Activated CD4-positive, alpha-beta T cell treated with anti-CD3 and anti-CD28 coated beads, Interleukin-2, Interleukin-4, amounts not matched to agents 100 ng/mL and 50 ng/mL, durations not matched to agents 16 hours and 8 hours (primary cell): ENCODE data around the gene SPNS2.
"Not testable (repeated sequence)": the region's sequence is repeated elsewhere in the genome, so short reads cannot be mapped to it uniquely, and the experiment has no call there.

ENCODE experiments used
- DNase-seq: peaks from one replicate; pipeline ENCODE4 v3.0.0-alpha.2; 2020; ENCODE audit warnings: low spot score

SPNS2 gene

DNA sequence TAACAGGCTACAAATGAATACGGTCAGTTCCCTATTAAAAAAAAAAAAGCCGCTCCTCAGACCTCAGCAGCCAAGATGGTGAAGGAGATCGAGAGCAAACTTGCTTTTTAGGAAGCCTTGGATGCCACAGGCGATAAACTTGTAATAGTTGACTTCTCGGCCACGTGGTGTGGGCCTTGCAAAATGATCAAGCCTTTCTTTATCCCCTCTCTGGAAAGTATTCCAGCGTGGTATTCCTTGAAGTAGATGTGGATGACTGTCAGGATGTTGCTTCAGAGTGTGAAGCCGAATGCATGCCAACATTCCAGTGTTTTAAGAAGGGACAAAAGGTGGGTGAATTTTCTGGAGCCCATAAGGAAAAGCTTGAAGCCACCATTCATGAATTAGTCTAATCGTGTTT lies 73.5 kb downstream of the SPNS2 start:
- no peak for DNase-seq

DNA sequence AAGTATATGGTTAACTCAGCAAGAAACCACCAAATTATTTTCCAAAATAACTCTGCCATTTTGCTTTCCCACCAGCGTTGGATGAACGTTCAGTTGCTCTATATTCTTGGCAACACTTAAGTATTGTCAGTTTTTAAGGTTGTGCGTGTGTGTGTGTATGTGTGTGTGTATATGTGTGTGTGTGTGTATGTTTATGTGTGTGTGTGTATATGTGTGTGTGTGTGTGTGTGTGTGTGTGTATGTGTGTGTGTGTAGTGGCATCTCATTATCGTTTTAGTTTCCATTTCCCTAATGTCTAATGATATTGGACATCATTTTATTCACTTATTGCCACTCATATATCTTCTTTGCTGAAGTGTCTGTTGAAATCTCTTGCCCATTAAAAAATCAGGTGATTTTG lies 74.4 kb downstream of the SPNS2 start:
- no peak for DNase-seq

DNA sequence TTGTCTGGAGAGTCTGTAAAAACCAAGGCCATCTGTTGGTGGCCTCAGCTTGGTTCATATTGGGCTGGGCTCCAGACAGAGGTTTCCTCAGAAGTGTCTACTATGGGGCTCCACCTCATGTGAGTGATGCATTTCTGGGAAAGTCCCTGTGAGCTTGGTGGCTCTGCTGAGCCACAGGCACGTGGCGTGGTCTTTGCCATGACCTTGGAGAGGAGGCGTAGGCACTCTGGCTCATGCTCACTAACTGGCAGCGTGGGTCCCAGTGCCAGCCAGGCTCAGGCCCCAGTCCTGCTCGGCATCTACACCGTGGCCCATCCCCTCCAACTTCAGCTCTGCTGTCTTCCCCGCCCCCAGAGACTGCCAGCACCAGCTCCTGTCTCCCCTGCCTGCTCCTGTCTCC lies 75.0 kb downstream of the SPNS2 start:
- peak; percentile 69 for DNase-seq

DNA sequence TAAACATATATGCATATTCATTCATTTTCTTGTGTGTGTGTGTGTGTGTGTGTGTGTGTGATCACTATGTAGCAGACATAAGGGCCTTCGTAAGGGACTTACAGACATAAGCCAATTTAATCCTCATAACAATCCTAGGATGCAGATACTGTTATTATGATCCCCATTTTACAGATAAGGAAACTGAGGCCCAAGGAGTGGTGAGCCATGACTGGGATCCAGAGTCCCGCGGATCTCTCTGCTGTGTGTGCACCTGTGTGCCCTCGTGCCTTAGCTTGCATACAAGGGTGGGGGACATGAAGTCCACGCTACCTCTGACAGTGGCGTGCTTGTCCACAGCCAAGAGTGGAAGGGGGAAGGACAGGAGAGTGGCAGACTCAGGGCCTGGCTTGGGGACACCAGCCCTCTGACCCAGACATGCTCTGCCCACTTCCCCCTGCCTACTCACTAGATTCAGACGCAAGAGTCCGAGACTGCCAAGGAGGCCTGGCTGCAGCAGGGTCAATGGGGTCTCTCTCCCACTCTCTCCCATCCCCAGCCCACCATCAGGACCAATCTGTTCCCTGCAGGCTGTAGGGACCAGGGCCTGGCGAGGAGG lies 75.9 kb downstream of the SPNS2 start:
- no peak for DNase-seq

DNA sequence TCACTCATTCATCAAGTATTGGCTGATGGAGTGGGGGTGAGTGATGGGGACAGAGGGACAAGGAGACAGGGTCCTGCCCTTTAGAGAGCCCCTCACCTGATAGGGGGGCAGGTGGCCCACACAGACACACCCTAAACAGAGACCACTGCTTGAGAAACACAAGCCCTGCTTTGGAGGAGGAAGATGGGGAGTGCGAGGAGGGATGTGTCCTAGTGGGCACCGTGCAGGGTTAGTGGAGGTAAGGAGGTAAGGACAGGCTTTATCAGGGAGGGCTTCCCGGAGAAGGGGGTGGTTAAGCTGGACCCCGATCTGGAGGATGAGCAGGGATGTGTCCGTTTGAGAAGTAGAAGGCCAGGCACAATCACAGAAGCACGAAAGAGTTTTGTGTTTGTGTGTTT lies 77.5 kb downstream of the SPNS2 start:
- no peak for DNase-seq

DNA sequence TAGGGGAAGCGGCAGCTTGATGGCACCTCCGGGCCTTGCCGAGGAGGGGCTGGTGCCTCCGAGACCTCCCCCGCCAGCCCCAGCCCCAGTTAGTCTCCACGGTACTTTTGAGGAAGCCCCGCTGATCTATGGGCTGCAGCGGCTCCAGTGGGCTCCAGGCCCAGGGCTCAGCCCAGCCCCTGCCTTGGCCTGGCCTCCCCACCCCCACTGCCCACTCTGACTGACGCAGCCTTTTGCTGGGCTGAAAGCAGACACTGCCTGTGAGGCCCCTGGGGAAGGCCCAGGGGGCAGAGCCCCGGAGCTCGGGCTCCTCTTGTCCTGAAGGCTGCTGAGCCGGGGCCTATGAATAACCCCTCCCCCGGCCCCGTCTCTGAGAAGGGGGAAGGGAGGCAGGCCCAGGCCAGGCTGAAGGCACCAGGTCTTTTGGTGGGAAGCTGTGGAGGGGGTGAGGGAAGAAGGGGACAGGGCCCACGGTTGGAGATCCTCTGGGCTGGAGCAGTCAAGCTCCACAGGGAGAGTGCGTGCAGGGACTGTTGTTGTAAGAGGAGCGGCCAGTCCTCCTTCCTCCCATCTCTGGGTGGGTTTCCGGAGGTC lies 78.1 kb downstream of the SPNS2 start:
- no peak for DNase-seq

DNA sequence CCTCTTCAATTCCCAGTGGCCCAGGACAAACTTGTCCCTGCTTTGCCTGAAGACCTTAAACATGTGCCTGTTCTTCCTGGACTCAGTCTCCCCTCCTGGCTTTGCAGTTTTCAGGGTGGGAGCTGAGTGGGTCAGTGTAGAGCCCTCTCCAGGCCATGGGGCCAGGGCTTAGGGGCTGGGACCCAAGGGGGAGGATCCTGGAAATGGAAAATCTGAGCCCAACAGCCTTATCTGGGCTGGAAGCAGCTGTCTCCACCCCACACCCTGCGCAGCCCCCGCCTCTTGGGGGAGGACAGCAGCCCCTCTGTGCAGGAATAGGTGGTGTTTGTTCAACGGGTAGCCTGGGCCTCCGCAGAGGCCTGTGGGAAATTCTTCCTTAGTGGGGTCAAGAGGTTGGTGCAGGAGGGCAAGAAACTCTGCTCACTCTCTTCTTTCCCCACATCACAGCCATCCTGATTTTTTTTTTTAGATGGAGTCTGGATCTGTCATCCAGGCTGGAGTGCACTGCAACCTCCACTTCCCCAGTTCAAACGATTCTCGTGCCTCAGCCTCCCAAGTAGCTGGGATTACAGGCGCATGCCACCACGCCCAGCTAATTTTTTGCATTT lies 78.8 kb downstream of the SPNS2 start:
- DNase-seq: no peak

DNA sequence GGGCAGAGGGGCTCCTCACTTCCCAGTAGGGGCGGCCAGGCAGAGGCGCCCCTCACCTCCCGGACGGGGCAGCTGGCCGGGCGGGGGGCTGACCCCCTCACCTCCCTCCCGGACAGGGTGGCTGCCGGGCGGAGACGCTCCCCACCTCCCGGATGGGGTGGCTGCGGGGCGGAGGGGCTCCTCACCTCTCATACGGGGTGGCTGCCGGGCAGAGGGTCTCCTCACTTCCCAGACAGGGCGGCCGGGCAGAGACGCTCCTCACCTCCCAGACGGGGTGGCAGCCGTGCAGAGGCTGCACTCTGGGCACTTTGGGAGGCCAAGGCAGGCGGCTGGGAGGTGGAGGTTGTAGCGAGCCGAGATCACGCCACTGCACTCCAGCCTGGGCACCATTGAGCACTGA lies 79.7 kb downstream of the SPNS2 start:
- not testable (repeated sequence) for DNase-seq

DNA sequence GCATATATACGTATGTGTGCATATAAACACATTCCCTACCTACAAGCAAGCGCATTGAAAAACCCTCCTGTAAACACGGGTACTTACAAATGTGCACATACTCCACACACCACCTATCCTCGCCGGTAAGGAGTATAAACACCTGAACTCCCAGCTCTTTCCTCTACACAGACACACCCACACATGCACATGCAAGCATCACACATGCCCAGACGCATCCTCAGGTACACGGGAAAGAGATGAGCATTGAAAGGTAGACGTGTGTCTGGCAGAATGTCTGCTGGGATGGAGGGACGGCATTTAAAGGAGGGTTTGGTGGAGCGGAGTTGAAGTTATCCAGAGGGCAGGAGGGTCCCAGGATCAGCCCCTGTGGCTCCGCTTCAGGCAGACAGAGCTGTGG lies 81.0 kb downstream of the SPNS2 start:
- no peak for DNase-seq

DNA sequence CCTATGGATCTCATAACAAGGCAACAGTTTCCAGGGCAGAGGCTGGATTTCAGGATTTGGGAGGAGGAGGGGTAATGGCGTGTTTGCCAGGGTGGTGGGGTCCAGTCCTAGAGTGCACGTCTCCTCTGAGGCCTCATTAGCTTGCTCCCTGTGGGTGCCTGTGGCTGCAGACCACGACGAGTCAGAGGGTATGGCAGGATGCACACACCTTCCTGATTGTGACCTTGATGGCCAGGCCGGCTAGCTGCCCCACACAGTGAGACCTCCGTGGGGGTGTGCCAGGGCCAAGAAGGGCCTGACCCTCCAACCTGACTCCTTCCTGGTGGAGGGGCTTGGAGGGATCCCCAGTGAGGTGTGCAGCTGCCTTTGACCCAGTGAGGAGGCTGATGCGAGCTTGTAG lies 81.6 kb downstream of the SPNS2 start:
- DNase-seq: no peak

DNA sequence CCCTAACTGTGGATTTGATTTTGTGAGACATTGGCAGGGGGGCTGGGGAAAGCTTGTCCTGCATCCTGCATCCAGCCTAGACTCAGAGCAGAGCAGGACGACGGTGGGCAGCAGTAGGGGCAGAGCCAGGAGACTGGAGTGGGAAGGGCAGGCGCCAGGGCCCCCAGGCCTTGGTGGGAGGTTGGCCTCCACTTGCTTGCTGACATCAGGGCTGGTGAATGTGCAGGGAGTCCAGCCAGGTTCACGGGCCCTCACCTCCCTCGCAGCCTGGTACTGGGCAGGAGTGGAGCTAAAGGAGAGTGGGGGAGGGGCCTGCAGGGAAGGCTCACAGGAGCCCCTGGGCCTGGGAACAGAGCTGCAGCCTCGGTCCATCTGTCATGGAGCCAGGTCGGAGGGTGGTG lies 83.4 kb downstream of the SPNS2 start:
- DNase-seq: no peak

DNA sequence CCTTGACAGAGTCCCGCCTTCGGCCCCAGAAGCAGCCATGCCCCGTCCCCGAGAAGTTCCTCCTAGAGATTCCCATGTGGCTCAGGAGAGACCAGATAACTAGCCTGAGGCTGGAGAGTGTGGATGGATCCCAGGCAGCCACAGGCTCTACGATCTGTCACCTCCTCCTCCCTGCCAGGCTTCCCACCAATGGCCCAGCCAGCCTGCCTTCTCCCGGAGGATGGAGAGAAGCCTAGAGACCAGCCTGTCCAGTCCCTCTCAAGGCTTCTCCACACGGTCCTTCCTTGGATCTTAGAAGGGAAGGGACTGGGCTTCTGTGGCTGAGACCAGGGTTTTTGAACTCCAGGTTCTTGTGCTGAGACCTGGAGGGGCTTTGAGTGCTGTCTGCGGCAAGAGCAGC lies 84.0 kb downstream of the SPNS2 start:
- DNase-seq: no peak

DNA sequence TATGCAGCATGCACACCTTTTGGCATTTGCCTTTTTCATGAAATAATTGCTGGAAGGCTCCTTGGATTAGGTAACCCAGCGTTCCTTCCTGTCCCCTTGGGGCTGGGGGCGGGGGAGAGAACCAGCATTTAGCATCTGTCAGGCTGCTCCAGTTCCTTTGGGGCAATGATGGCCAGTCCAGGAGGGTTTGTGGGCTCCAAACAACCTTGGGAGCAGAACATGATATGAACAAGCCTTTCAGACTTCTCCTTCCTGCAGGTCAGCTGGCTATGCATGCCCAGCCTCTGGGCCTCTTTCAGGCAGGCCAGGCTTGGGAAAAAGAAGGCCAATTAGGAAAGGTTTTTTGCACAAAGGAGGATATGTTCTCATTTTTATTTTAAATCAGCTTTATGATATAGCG lies 84.5 kb downstream of the SPNS2 start:
- DNase-seq: no peak

DNA sequence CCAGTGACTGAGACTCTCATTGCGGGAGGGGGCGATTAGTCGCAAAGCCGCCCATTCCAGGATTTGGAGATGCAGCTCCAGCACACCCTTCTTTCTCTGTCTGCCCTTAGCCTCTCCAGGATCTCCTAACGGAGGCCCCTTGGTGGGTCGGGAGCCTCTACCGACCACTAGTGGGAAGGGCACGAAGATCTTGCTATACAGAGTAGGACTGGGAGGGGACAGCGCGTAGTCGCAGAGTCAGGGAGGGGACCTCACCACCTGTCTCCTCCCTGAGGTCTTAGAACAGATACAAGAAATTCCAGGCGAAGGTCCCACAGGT lies 85.1 kb downstream of the SPNS2 start:
- no peak for DNase-seq

DNA sequence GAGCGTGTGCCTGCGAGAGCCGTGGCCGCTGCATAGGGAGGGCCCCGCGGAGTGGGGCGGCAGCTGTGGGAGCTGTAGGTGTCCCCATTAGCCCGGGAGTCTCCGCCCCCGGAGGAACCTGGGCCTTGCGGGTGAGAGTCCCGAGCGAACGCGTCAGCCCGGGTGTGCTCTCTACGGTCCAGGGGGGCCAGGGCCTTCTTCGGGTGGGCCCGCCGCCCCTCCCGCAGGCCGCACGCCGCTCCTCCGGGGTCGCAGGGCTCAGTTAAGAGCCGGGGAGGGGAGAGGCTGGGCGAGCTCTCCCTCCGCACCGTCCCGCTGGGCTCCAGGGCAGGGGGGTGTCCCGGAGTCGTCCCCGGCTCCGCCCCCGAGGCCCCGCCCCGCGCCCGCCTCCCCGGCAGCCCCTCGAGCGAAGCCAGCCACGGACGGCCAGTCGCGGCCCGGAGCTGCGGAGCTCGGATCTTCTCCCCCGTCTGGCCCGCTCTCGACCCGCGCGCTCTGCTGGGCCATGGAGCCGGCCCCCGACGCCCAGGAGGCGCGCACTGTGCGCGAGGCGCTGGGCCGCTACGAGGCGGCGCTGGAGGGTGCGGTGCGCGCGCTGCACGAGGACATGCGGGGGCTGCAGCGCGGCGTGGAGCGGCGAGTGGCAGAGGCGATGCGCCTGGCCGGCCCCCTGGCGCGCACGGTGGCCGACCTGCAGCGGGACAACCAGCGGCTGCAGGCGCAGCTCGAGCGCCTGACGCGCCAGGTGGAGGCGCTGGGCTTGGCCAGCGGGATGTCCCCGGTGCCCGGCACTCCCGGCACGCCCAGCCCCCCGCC lies 85.6 kb downstream of the SPNS2 start, which contains the start of gene SMTNL2:
TSS of gene SMTNL2 (plus strand) at position 429 of the 816 bp plus-strand sequence. CDS start at position 506, 77 bp downstream.
- DNase-seq: no peak

DNA sequence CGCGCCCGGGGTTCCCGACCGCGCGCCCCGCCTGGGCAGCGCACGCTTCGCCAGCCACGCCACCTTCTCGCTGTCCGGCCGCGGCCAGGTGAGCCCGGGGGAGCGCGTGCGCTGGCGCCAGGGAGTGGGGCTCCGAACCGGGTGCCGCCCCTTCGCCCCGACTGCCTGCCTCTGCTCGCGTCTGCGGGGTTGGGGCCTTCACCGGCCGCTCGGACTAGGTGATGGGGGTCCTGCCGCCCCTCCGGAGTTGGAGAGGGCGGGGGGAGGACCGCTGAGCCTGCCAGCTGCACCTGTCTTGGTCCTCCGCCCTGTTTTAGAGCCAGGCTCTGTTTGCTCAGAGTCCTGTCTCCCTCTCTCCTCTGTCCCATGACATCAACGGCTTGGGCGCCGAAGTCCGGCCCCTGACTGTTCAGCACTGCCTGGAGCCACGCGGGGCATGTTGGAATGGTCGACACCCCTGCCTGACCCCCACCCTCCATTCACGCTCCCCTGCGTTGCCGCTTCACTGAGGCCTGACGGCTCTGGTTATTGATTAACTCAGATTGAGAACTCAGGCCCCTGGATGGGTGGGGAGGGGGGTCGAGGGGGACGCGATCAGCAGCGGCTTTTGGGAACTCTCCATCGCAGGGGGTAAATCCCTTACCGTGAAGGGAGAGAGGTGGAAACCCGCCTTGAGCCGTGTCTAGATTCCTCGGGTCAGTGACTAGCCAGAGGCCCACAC lies 86.4 kb downstream of the SPNS2 start:
- no peak for DNase-seq

DNA sequence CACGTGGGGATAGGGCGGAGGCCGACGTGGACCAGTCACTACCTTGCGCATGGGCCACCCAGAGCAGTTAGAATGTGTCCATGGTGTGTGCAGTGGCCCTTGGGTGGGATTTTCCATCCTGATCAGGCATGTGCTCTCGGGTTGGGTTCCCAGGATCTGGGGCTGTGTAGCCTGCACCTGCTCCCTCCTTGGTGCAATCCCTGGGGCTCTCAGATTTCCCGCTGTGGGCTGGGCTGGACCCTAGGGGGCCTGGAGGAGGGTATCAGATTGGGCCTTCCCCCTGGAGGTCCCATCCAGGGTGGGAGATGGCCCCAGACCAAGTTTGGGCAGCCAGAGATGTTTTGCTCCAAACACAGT lies 86.9 kb downstream of the SPNS2 start:
- DNase-seq: no peak

DNA sequence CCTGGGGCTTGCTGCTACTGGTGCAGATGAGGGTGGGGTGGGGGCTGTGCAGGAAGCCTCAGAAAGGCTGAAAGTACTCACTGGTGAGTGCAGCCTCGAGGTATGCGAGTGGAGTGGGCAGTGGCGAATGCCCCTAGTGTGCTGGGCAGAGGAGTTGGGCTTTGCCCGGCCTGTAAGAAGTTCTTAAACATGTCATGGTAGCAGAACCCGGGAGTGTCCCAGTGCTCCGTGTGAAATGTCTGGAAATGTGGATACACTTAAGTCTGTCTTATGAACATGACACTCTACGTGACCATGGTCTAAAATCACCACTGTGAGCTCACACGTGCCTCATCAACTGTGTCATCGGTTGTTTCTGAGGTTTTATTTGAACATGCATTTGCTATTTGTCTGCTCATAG lies 87.4 kb downstream of the SPNS2 start:
- DNase-seq: no peak

DNA sequence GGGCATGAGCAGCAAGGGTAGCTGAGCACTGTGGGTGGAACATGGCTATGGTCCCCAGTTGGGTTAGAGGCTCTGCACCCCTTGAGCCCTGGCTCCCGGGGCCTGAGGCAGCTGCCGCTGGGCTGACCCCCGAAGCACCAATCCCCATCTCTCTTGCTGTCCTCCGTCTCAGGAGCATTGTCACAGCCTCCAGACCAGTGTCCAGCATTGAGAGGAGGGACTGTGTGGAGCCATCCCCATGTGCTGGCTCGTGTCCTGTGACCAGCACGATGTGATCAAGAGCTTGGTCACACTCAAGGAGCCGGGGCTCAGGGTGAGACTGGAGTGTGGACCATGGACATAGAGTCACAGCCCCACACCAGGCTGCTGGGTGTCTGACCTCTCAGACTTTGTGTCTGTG lies 88.5 kb downstream of the SPNS2 start:
- no peak for DNase-seq

DNA sequence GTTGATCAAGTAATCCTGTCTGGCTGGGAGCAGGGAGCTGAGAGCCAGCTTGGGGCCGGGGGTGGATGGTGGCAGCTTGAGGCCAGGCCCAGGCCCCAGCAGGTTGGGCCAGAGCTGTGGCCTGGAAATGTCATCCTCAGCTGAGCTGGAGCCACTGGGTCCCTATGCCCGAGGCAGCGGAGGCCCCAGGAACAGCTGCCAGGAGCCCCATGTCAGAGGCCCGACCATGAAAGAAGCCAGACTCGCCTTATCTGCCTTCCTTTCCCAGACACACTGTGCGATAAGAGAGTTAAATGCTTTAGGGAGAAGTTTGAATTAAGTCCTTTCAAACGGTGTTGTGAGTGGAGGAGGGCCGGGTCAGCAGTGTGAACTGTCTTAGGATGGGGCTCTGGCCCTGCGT lies 89.1 kb downstream of the SPNS2 start:
- DNase-seq: no peak

DNA sequence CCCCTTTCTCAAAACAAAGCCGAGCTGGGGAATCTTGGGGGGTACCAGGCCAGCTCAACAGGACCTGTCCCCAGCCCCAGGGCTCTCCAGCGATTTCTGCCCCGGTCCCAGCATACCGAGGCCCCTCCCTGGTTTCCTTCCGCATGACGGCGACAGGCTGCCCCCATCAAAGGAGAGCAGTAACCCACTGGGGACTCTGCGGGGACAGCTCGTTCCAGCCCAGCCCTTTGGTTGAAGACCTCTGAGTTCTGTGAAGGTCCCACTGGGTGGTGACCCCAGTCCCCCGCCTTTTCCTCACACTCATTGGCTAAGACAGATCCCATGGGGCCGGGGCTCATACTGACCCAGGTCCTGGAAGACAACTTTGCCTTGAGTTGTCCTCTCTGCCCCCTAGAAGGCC lies 89.7 kb downstream of the SPNS2 start:
- DNase-seq: no peak
